GM10266 (cell line): Measurements from ENCODE around the gene SH3BP1.

Source experiments
- DNase-seq: peaks from one replicate; pipeline ENCODE4 v3.0.0; 2012; ENCODE audit errors: extremely low spot score
- TF ChIP-seq, protein P1 (sequence below): IDR thresholded peaks from 2 replicates; pipeline ENCODE4 v1.5.1; 2012; ENCODE audit warnings: mild to moderate bottlenecking, low read depth; ENCODE audit not compliant: control insufficient read depth, insufficient read depth; ENCODE audit errors: missing control alignments

Gene SH3BP1

GRCh38 chr22:37662039-37662438 lies 22.6 kb downstream of the SH3BP1 start:
- DNase-seq: no peak
- TF ChIP-seq, protein P1, sequence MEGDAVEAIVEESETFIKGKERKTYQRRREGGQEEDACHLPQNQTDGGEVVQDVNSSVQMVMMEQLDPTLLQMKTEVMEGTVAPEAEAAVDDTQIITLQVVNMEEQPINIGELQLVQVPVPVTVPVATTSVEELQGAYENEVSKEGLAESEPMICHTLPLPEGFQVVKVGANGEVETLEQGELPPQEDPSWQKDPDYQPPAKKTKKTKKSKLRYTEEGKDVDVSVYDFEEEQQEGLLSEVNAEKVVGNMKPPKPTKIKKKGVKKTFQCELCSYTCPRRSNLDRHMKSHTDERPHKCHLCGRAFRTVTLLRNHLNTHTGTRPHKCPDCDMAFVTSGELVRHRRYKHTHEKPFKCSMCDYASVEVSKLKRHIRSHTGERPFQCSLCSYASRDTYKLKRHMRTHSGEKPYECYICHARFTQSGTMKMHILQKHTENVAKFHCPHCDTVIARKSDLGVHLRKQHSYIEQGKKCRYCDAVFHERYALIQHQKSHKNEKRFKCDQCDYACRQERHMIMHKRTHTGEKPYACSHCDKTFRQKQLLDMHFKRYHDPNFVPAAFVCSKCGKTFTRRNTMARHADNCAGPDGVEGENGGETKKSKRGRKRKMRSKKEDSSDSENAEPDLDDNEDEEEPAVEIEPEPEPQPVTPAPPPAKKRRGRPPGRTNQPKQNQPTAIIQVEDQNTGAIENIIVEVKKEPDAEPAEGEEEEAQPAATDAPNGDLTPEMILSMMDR: no peak

- no peak for DNase-seq
- TF ChIP-seq, protein P1: no peak
Observed at GRCh38 chr22:37663521-37664140, 24.2 kb downstream of the SH3BP1 start.

DNA sequence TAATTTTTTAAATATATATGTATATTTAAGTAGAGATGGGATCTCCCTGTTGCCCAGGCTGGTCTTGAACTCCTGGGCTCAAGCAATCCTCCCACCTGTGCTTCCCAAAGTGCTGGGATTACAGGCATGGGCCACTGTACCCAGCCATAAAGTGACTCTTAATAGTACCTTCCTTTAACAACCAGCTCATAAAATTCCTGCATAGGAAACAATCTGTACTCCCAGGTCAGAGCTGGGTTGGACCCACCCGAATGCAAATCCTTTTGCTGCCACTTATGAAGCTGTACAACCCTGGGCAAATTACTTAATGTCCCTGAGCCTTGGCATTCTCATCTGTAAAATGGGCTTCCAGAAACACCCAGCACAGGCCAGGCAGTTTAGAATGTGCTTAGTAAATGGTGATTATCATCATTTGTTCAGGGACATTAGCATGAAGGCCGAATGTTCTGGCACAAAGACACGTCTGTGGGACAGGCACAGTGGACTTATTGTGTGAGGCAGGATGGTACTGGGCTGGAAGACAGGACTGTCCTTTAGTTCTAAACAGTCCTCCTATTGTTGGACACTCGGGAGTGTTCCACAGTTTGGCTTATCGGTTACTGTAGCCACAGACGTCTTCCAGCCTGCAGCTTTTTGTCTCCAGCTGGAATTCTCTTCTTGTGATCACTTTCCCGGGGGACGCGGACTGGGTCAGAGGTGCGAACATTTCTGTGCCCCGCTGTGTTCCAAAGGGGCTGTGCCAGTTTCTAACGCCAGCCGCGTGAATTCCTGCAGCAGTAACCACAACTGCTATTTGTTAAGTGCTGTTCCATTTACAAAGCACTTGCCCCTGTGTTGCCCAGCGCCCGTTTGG lies 25.0 kb downstream of the SH3BP1 start:
- TF ChIP-seq, protein P1: no peak
- DNase-seq: no peak

- no peak for DNase-seq
Observed at GRCh38 chr22:37665487-37665886, 26.0 kb downstream of the SH3BP1 start.

GRCh38 chr22:37669586-37669985 lies 30.1 kb downstream of the SH3BP1 start:
- no peak for DNase-seq
- TF ChIP-seq, protein P1: no peak

More at GRCh38 chr22:37665487-37665886, 26.0 kb downstream of the SH3BP1 start:
- TF ChIP-seq, protein P1: no peak

DNA sequence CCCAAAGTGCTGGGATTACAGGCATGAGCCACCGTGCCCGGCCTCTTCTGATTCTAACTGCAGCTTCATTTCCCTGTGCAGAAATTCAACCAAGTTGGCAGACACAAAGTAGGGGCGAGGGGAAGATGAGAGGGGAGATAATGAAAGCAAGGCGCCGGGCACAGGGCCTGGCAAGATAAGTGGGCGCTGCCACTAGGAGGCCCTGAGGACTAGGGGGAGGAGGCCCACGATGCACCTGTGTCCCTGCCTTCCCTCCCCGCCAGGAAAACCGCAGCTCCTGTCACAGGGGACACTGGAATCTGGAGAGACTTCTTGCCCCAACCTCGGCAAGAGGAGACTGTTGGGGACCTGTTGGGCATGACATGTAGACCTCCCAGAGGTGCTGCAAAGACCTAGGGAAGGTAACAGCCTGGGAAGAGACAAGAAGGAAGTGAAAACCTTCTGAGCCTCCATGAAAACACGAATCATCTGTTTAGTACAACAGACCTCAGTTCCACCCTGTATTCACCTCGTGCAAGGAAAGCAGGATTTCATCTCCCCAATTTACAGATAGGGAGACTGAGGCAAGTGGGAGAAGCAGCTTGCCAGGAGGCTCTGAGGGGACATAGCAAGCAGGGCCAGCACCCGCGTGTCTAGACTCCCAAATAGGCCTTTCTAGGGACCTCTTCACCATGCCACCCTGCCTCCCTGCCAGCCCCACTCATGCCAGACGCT lies 32.9 kb downstream of the SH3BP1 start:
- no peak for DNase-seq
- TF ChIP-seq, protein P1: no peak
